CD4-positive, alpha-beta memory T cell (primary cell): ENCODE data around the gene SMIM41. TPM values are rescaled to one million over a fixed set of nuclear protein-coding genes. Genes with fewer than 3 reads are reported as not detected.

Experiments used
- CTCF ChIA-PET: fragments of 350-600 bp; sonication (Branson Sonifier 250); formaldehyde crosslinking; loops from one replicate; lab custom pipeline; 2021; ENCODE audit warnings: inconsistent platforms; ENCODE audit not compliant: partially characterized antibody; lab: Charles Lee
- POLR2A ChIA-PET: fragments of 350-600 bp; sonication (Branson Sonifier 250); formaldehyde crosslinking; loops from one replicate; lab custom pipeline; 2021; ENCODE audit not compliant: partially characterized antibody; lab: Charles Lee
- DNase-seq, 5 donors: peaks; one replicate each; pipeline versions ENCODE4 v3.0.0 to v3.0.0-alpha.2; 2020 to 2022; ENCODE audit warnings: mixed read lengths in 1 of 5
- H3K27ac ChIP-seq: one replicate; pipeline ENCODE4 v1.7.0; 2013; ENCODE audit warnings: low read depth, low read length
- H3K27me3 ChIP-seq: 2 replicates; pipeline ENCODE4 v1.7.0; 2013; ENCODE audit warnings: mild to moderate bottlenecking, low read length, moderate library complexity; ENCODE audit not compliant: insufficient read depth
- H3K36me3 ChIP-seq: 2 replicates; pipeline ENCODE4 v1.7.0; 2013; ENCODE audit warnings: mild to moderate bottlenecking, low read length, moderate library complexity; ENCODE audit not compliant: insufficient read depth
- H3K4me1 ChIP-seq: 2 replicates; pipeline ENCODE4 v1.7.0; 2013; ENCODE audit warnings: mild to moderate bottlenecking, low read length, moderate library complexity; ENCODE audit not compliant: insufficient read depth
- H3K4me3 ChIP-seq, 2 donors: one replicate each; pipeline ENCODE4 v1.7.0; 2013; ENCODE audit warnings: low read length in 2 of 2, mild to moderate bottlenecking in 1 of 2
- H3K9me3 ChIP-seq, 2 donors: one replicate each; pipeline ENCODE4 v1.7.0; 2013; ENCODE audit warnings: low read length in 2 of 2, control low read depth in 1 of 2; ENCODE audit not compliant: control insufficient read depth in 1 of 2
- H3K27ac Mint-ChIP-seq, 7 donors: one replicate each; pipeline ENCODE4 v1.8.0; 2020 to 2021; ENCODE audit warnings: mixed read lengths in 7 of 7, mild to moderate bottlenecking in 6 of 7, inconsistent platforms in 3 of 7, moderate library complexity in 3 of 7
- H3K27me3 Mint-ChIP-seq, 2 donors: one replicate each; pipeline ENCODE4 v1.8.0; 2020 to 2021; ENCODE audit warnings: mixed read lengths in 2 of 2
- H3K36me3 Mint-ChIP-seq, 2 donors: one replicate each; pipeline ENCODE4 v1.8.0; 2020 to 2021; ENCODE audit warnings: mixed read lengths in 2 of 2, inconsistent platforms in 1 of 2, mild to moderate bottlenecking in 1 of 2
- H3K4me1 Mint-ChIP-seq, 4 donors: one replicate each; pipeline ENCODE4 v1.8.0; 2020 to 2021; ENCODE audit warnings: mixed read lengths in 4 of 4, mild to moderate bottlenecking in 1 of 4
- H3K4me3 Mint-ChIP-seq, 8 donors: one replicate each; pipeline ENCODE4 v1.8.0; 2020 to 2021; ENCODE audit warnings: mixed read lengths in 8 of 8, mild to moderate bottlenecking in 7 of 8, moderate library complexity in 6 of 8, inconsistent platforms in 3 of 8
- H3K9me3 Mint-ChIP-seq, 8 donors: one replicate each; pipeline ENCODE4 v1.8.0; 2020 to 2021; ENCODE audit warnings: mixed read lengths in 8 of 8, mild to moderate bottlenecking in 5 of 8, inconsistent platforms in 3 of 8, moderate library complexity in 1 of 8
- intact Hi-C: fragments of 100-400 bp; cut with micrococcal nuclease; formaldehyde crosslinking; loops from one replicate; pipeline ENCODE4 v1.15.1; 2023
- polyA plus RNA-seq, 2 donors: library from polyadenylated mRNA; unstranded; fragments of 300-500 nt; fragmentation: Illumina TruSeq; gene quantifications; one replicate each; pipeline ENCODE4 v1.2.3, GENCODE V29; 2021
- total RNA-seq, 2 experiments: library from RNA; stranded (reverse); gene quantifications; one replicate each; pipeline ENCODE4 v1.2.3, GENCODE V29; 2021

SMIM41 gene
- total and polyA plus RNA-seq, 4 experiments from 2014 or later, result not detected

DNA sequence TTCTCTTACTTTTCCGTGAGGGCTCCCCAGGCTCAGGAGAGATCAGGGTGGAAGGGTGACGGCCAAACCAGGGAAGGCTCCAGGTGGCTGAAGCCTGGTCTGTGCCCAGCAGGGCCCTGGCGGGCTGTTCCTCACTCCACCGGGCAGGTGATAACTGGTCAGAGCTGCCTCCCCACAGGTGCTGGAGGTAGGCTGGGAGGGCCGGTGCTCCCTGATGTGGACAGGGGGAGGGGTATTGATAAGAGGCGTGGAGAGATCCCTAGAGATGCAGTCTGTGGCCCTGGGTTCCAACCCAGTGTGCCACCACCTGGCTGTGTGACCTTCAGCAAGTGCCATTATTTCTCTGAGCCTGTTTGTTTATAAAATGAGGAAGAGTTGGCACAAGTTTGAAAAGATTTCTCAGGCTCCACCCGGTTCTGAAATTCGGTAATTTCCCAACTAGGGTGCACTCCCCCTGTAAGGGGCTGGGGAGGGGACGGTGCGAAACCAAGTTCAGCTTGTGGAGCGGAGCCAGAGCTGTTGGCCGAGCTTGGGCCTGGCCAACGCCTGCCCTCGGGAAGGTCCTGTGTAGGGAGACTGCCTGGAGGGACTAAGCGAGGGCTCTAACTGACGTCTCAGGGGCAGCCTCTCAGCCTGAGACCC is 29.3 kb upstream of the SMIM41 start:
- peak overlapping the region; percentile 84 to 86 for H3K4me3 ChIP-seq
- H3K27me3 Mint-ChIP-seq, result no peaks in the 10 kb centered on the region
- peak overlapping the region; percentile 94 to 100 (median 98) for H3K27ac Mint-ChIP-seq
- CTCF ChIA-PET, result interaction anchor here (1.5 to 2.4 kb wide), 6 partner anchors 17 to 27 kb away, joined by 5 to 25 read pairs (median 10); partner anchors contain the start of gene ATG101
- H3K27ac ChIP-seq, result peak overlapping the region; percentile 95
- peaks cover 0 to 7% of the 10 kb centered on the region in 2 donors for H3K36me3 Mint-ChIP-seq
- DNase-seq, result peak in 2 of 5 donors; percentile 31 to 59
- intact Hi-C loops, result no loop called here
- H3K27me3 ChIP-seq, result no peaks in the 10 kb centered on the region
- H3K4me1 Mint-ChIP-seq, result peaks cover 18 to 46% (median 32%) of the 10 kb centered on the region in 4 donors
- no peaks in the 10 kb centered on the region for H3K9me3 ChIP-seq
- H3K9me3 Mint-ChIP-seq, result peaks cover 0 to 2% (median 0%) of the 10 kb centered on the region in 8 donors
- peak overlapping the region; percentile 72 to 96 (median 90) for H3K4me3 Mint-ChIP-seq
- POLR2A ChIA-PET, result interaction anchor here (1.0 to 3.2 kb wide), 11 partner anchors 11 to 44 kb away, joined by 3 to 46 read pairs (median 12); partner anchors contain the start of genes ATG101 and TAMALIN
- peaks cover 37% of the 10 kb centered on the region for H3K4me1 ChIP-seq
- no peaks in the 10 kb centered on the region for H3K36me3 ChIP-seq

DNA sequence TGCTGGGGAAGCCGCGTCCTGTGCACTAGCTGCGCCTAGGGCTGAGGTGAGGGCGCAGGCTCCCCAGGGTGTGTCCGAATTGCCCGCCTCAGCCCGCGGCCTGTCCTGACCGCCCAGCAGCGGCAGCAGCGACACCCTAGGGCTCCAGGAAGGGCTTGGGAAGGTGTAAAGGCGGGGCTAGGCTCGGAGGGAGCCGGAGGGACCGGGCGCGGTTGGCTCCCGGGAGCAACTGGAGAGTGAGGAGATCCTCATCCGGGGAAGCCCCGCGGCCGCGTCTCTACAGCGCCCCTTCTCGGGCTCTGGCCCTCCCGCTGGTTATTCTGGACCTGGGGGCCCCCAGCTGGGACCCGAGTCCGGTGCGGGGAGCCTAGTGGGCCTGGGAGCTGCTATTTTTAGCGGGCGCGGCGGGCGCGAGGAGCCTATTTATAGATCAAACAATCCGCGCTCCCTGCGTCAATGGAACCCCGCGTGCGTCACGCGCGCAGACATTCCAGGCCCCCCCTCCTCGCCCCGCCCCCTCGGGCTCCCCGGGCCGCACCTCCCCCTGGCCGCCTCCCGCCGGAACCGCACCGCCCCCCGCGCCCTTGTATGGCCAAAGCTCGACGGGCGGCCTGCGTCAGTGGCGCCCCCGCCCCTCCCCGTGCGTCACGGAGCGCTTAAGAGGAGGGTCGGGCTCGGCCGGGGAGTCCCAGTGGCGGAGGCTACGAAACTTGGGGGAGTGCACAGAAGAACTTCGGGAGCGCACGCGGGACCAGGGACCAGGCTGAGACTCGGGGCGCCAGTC is 28.6 kb upstream of the SMIM41 start, which contains the start of gene NR4A1:
Gene NR4A1 (plus strand): TSS at position 685 of the 784 bp plus-strand sequence. CDS start 2,887 bp downstream, outside the sequence.
- Mint-ChIP-seq H3K4me1 (peaks cover 18 to 45% (median 31%) of the 10 kb centered on the region in 4 donors), H3K4me3 (peak within 1 kb of the TSS; percentile 87 to 96 (median 92)), H3K36me3 (peaks cover 0 to 7% of the 10 kb centered on the region in 2 donors), H3K9me3 (peaks cover 0 to 2% (median 0%) of the 10 kb centered on the region in 8 donors), H3K27me3 (no peaks in the 10 kb centered on the region), H3K27ac (peak within 1 kb of the TSS; percentile 98 to 100 (median 99))
- Histone ChIP-seq H3K9me3 (no peaks in the 10 kb centered on the region), H3K27ac (peak within 1 kb of the TSS; percentile 95), H3K4me1 (peaks cover 33% of the 10 kb centered on the region), H3K27me3 (no peaks in the 10 kb centered on the region), H3K36me3 (no peaks in the 10 kb centered on the region), H3K4me3 (peak within 1 kb of the TSS; percentile 84 to 86)
- CTCF ChIA-PET, result interaction anchor here (1.0 to 2.4 kb wide), 9 partner anchors 10 to 66 kb away, joined by 3 to 25 read pairs (median 5); partner anchors contain the start of gene ATG101
- intact Hi-C loops, result loop anchor here (1.0 kb wide), 4 partner anchors 14 to 26 kb away; partner anchors contain the start of gene ATG101
- peak; percentile 98 to 99 (median 99) for DNase-seq
- POLR2A ChIA-PET, result interaction anchor here (1.0 to 3.2 kb wide), 11 partner anchors 10 to 44 kb away, joined by 3 to 46 read pairs (median 12); partner anchors contain the start of genes ATG101 and TAMALIN

DNA sequence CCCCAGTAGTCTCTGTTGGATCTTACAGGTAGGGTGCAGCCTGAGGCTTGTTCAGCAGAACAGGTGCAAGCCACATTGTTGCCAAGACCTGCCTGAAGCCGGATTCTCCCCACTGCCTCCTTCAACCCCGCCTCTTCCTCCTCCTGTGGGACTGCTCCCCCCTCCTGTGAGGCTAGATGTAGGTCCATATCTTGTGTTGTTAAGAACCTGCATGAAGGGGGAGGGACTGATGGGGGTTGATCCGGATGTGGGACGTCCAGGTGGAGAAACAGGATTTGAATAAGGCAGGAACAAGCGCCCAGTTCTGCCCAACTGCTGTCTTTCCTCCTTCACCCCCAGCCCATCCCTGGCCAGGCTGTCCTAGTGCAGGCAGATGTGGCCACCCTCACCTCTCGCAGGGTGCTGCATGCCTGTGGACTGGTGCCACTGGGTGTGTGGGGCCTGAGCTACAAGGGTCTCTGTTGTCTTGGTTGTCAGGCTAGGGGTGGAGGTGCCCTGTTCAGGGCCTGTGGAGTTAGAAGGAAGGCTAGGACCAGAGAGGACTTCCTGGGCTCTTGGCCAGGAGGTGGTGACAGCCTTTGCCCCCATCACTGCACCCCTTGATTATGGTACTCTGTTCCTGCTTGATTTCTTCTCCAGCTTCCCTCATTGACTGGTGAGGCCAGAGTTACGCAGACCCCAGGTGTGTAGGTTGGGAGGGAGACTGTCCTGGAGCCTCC is 26.9 kb upstream of the SMIM41 start:
- Histone ChIP-seq H3K27me3 (no peaks in the 10 kb centered on the region), H3K4me1 (peaks cover 31% of the 10 kb centered on the region), H3K36me3 (no peaks in the 10 kb centered on the region), H3K4me3 (no peak overlapping the region), H3K27ac (peak overlapping the region; percentile 95), H3K9me3 (no peaks in the 10 kb centered on the region)
- H3K36me3 Mint-ChIP-seq, result peaks cover 0 to 7% of the 10 kb centered on the region in 2 donors
- H3K9me3 Mint-ChIP-seq, result peaks cover 0 to 2% (median 0%) of the 10 kb centered on the region in 8 donors
- POLR2A ChIA-PET, result interaction anchor here (0.9 to 3.2 kb wide), 4 partner anchors 18 to 30 kb away, joined by 3 to 46 read pairs (median 17); partner anchors contain the start of gene ATG101
- DNase-seq, result peak; percentile 36 to 68 (median 41)
- peaks cover 17 to 45% (median 29%) of the 10 kb centered on the region in 4 donors for H3K4me1 Mint-ChIP-seq
- CTCF ChIA-PET, result interaction anchor here (2.4 to 3.5 kb wide), 4 partner anchors 15 to 27 kb away, joined by 12 to 25 read pairs (median 18); partner anchors contain the start of gene ATG101
- no peaks in the 10 kb centered on the region for H3K27me3 Mint-ChIP-seq
- peak overlapping the region; percentile 87 to 96 (median 92) for H3K4me3 Mint-ChIP-seq
- peak overlapping the region; percentile 98 to 100 (median 99) for H3K27ac Mint-ChIP-seq
- intact Hi-C loops, result no loop called here

DNA sequence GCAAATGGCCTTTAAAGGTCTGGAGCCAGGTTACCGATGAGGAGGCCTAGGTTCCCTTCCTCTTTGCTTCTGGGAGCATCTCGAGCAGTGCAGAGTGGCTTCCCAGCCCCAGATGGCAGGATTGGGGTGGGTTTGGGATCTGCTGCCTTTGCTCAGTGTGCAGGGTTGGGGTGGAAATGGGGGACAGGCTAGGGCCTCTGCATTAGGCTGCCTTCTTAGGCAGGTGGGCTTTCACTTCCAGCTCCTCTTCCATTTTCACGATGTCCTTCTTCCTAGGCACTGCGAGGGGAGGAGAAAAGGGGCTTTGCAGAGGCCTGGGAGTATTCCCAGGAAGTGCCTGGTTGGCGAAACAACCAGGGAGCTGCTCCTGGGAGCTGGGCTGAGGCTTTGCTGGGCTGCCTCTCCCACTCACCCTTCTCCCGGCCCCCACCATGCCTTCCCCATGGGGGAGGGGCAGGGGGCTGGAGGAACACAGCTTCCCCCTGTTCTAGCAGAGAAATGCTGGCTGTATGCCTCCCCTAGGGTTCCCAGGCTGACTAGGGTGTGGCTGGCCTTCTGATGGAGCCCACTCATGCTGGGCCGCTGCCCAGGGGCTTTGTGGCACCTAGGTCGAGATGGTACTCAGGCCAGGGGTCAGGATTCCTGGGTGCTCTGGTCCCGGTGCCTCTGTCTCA is 25.8 kb upstream of the SMIM41 start:
- POLR2A ChIA-PET, result no interaction called here

DNA sequence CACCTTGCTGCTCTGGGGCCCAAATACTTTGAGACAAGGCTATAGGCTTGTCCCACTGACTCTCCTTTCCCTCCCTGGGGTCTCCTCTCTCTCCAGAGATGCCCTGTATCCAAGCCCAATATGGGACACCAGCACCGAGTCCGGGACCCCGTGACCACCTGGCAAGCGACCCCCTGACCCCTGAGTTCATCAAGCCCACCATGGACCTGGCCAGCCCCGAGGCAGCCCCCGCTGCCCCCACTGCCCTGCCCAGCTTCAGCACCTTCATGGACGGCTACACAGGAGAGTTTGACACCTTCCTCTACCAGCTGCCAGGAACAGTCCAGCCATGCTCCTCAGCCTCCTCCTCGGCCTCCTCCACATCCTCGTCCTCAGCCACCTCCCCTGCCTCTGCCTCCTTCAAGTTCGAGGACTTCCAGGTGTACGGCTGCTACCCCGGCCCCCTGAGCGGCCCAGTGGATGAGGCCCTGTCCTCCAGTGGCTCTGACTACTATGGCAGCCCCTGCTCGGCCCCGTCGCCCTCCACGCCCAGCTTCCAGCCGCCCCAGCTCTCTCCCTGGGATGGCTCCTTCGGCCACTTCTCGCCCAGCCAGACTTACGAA is 25.2 kb upstream of the SMIM41 start:
- Histone ChIP-seq H3K9me3 (no peaks in the 10 kb centered on the region), H3K4me1 (peaks cover 31% of the 10 kb centered on the region), H3K27ac (no peak overlapping the region), H3K36me3 (no peaks in the 10 kb centered on the region), H3K27me3 (no peaks in the 10 kb centered on the region), H3K4me3 (no peak overlapping the region)
- H3K27ac Mint-ChIP-seq, result peak overlapping the region in 4 of 7 donors; percentile 37 to 98 (median 53)
- POLR2A ChIA-PET, result no interaction called here
- H3K9me3 Mint-ChIP-seq, result peaks cover 0 to 2% (median 0%) of the 10 kb centered on the region in 8 donors
- H3K36me3 Mint-ChIP-seq, result peaks cover 0 to 7% of the 10 kb centered on the region in 2 donors
- H3K4me3 Mint-ChIP-seq, result peak overlapping the region in 1 of 8 donors; percentile 7
- intact Hi-C loops, result no loop called here
- DNase-seq, result no peak
- CTCF ChIA-PET, result interaction anchor here (3.5 kb wide), 1 partner anchor 29 kb away, joined by 21 read pairs; no protein-coding TSS in a partner anchor
- no peaks in the 10 kb centered on the region for H3K27me3 Mint-ChIP-seq
- peaks cover 15 to 41% (median 27%) of the 10 kb centered on the region in 4 donors for H3K4me1 Mint-ChIP-seq

More for the DNA sequence above, 25.8 kb upstream of the SMIM41 start:
- Mint-ChIP-seq H3K36me3 (peaks cover 0 to 7% of the 10 kb centered on the region in 2 donors), H3K27me3 (no peaks in the 10 kb centered on the region), H3K9me3 (peaks cover 0 to 2% (median 0%) of the 10 kb centered on the region in 8 donors), H3K27ac (peak overlapping the region in 6 of 7 donors; percentile 92 to 100 (median 98)), H3K4me1 (peaks cover 17 to 45% (median 29%) of the 10 kb centered on the region in 4 donors), H3K4me3 (no peak overlapping the region)
- peaks cover 31% of the 10 kb centered on the region for H3K4me1 ChIP-seq
- intact Hi-C loops, result no loop called here
- DNase-seq, result no peak
- H3K4me3 ChIP-seq, result no peak overlapping the region
- no peaks in the 10 kb centered on the region for H3K9me3 ChIP-seq
- peak overlapping the region; percentile 95 for H3K27ac ChIP-seq
- no peaks in the 10 kb centered on the region for H3K27me3 ChIP-seq
- CTCF ChIA-PET, result interaction anchor here (3.5 kb wide), 1 partner anchor 28 kb away, joined by 21 read pairs; no protein-coding TSS in a partner anchor
- no peaks in the 10 kb centered on the region for H3K36me3 ChIP-seq
